Lower leg skin (tissue), 3 donors: Measurements from ENCODE around the gene CEND1.

Experiments
- POLR2A ChIP-seq, 2 donors: fragments of 450-650 bp; IDR thresholded peaks; one replicate each; pipeline ENCODE4 v1.6.1; 2016 to 2017; ENCODE audit warnings: antibody characterized with exemption in 2 of 2, mild to moderate bottlenecking in 1 of 2, moderate library complexity in 1 of 2
- TF ChIP-seq, protein P1 (sequence below), 3 donors: fragments of 450-650 bp; IDR thresholded peaks; one replicate each; pipeline ENCODE4 v1.5.1; 2016; ENCODE audit warnings: antibody characterized with exemption in 3 of 3, mild to moderate bottlenecking in 3 of 3, moderate library complexity in 2 of 3

GRCh38 chr11:772429-773390 is 17.2 kb downstream of the CEND1 start:
- TF ChIP-seq, protein P1, sequence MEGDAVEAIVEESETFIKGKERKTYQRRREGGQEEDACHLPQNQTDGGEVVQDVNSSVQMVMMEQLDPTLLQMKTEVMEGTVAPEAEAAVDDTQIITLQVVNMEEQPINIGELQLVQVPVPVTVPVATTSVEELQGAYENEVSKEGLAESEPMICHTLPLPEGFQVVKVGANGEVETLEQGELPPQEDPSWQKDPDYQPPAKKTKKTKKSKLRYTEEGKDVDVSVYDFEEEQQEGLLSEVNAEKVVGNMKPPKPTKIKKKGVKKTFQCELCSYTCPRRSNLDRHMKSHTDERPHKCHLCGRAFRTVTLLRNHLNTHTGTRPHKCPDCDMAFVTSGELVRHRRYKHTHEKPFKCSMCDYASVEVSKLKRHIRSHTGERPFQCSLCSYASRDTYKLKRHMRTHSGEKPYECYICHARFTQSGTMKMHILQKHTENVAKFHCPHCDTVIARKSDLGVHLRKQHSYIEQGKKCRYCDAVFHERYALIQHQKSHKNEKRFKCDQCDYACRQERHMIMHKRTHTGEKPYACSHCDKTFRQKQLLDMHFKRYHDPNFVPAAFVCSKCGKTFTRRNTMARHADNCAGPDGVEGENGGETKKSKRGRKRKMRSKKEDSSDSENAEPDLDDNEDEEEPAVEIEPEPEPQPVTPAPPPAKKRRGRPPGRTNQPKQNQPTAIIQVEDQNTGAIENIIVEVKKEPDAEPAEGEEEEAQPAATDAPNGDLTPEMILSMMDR (IDR thresholded peaks at IDR 0.05): no peak
- TF ChIP-seq POLR2A (IDR thresholded peaks at IDR 0.05): no peak
